GM12892 (cell line): ENCODE data around the gene PDCD1LG2.

Source experiments
- POLR2A ChIP-seq: IDR thresholded peaks from 2 replicates; pipeline ENCODE4 v1.6.1; 2011; ENCODE audit warnings: low read depth, low read length, control low read depth
- POLR2AphosphoS5 ChIP-seq: IDR thresholded peaks from 2 replicates; pipeline ENCODE4 v1.6.1; 2011; ENCODE audit warnings: low read depth, low read length, control low read depth
- TAF1 ChIP-seq: IDR thresholded peaks from 2 replicates; pipeline ENCODE4 v1.6.1; 2011; ENCODE audit warnings: low read depth, mild to moderate bottlenecking, control low read depth, low read length, borderline replicate concordance

GRCh38 chr9:5518937-5519319 is 8.6 kb downstream of the PDCD1LG2 start:
- TF ChIP-seq POLR2A (no peak), TAF1 (no peak), POLR2AphosphoS5 (no peak)
